ENCODE results near the gene NDUFA7.

- TF ChIP-seq PATZ1 (CRISPR knock-in tag; IDR thresholded peaks at IDR 0.05; ENCODE audit: borderline replicate concordance), result no peak
- TF ChIP-seq ARNTL (CRISPR knock-in tag; IDR thresholded peaks at IDR 0.05; ENCODE audit: borderline replicate concordance, low read depth), result no peak
- TF ChIP-seq OSR1 (CRISPR knock-in tag; IDR thresholded peaks at IDR 0.05), result no peak
- no peak for TF ChIP-seq CSRNP3 (CRISPR knock-in tag; IDR thresholded peaks at IDR 0.05)
- TF ChIP-seq CREB5 (CRISPR knock-in tag; IDR thresholded peaks at IDR 0.05; ENCODE audit: low read depth), result no peak
- TF ChIP-seq GLIS3 (CRISPR knock-in tag; IDR thresholded peaks at IDR 0.05), result no peak
- TF ChIP-seq SNAI2 (CRISPR knock-in tag; IDR thresholded peaks at IDR 0.05), result no peak
Measured at GRCh38 chr19:8302357-8302691, 18.9 kb downstream of the NDUFA7 start.

Data from SK-N-SH treated with all-trans-retinoic acid at 6 μM for 48 hours (cell line).